Left renal pelvis (tissue), 4 donors: ENCODE measurements around the gene PRR15. TPM values are rescaled to one million over a fixed set of nuclear protein-coding genes. Genes with fewer than 3 reads are reported as not detected.

Source experiments
- DNase-seq, 4 donors: peaks; one replicate each; pipeline ENCODE4 v3.0.0-alpha.2; 2013; ENCODE audit warnings: low read depth in 4 of 4, low spot score in 3 of 4
- polyA plus RNA-seq, 4 donors: library from polyadenylated mRNA; unstranded; fragments of 120-200 nt; gene quantifications; one replicate each; pipeline ENCODE4 v1.2.1, GENCODE V29; 2013; ENCODE audit not compliant: insufficient read length in 4 of 4

PRR15 gene
- polyA plus RNA-seq, 4 donors: 0.70 to 8.5 (median 6.4) TPM

DNA sequence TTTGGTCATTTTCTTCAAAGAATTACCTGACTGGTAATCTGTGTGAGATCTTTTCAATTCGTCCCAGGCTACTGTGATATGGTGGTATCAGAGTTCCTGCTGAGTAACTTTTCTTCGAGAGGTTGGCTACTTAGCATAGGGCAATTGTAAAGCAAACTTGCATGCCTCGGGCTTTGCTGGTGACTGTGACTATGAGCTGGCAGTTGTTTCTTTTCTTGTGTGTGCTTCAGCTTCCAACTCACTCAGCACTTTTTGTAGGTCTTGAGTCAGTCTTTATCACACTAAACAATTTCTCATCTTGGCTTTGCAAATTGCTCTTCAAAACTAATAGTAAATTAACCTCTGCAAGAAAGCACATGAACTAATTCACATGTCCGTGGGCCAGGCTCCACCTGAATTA is 44.3 kb downstream of the PRR15 start:
- no peak for DNase-seq

DNA sequence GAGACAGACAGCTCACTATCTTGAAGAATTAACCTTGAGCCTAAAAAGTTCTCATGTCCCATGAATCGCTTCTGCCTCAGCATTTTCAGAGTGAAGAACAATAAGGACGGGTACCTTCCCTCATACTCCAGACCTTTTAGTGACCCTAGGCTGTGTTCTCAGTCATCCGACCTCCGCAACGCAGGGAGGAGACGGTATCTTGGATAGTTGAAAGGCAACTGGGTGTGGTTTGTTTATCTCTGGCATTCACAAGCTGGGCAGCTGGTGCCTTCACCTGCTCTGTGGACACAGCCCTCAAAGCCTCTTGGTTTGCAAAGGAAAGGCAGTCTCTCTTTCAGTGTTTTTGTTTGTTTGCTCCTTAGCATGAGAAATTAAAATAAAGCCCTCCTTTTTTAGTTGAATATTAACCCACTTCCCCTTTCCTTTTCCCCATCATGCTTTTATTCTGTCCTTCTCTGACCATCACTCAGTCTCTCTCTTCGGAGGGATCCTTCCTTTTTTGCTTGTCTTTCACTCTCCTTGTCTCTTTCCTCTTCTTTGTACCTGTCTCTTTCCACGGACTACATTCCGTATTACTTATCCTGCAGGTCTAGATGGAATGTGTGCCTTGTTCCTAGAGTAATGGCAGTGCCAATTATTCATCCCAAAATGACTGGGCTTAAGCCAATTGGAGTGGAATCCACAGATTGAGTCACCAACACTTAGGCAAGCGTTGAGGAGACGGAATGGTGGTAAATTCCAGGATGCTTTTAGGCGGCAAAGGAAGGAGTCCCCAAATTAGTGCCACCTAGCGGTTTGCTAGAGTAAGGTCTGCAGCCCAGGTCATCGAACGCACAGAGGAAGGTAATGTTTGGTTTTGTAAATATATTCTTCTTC is 45.8 kb downstream of the PRR15 start:
- DNase-seq: no peak

DNA sequence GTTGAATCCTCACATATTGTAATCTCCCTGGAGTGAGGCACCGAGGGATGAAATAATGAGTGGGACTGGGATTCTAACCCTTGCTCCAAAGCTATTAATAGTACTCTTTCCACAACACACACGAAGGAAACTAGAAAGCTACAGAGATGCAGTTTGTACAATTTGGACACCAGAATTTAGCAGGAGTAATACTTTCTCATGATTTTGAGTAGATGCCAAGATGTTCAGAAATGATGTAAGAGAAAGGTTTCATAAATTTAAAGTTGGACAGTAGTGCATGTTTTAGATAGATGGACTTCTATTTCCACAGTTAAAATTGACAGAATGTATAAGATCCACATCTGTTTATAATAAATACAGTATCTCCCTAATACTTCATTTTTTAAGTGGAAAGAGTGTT is 46.5 kb downstream of the PRR15 start:
- DNase-seq: no peak

DNA sequence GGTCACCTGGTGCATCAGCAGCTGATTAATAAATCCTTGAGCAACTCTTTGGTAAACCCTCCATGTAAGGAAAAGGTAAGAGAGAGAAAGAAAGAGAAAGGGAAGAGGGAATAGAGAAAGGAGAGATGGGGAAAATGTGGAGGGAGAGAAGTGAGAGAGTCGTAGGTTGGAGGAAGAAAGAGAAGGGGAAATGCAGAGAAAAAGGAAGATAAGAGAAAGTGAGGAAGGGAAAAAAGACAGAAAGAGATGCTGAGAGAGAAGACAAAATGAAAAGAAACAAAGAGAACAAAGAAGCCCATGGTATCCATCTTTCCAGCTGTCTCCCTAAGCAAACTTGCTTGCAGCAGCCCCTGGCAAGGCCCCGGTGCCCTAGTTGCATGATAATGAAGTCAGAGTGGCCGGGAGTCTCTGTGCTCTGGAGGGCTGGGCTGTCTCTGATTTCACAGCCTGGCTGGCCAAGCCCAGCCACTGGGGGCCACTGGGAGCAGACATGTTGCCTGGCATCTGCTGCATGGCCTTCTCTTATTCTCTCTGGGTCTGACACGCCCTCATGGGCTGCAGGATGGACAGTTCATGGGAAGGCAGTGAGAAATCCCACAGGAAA is 48.4 kb downstream of the PRR15 start:
- no peak for DNase-seq

DNA sequence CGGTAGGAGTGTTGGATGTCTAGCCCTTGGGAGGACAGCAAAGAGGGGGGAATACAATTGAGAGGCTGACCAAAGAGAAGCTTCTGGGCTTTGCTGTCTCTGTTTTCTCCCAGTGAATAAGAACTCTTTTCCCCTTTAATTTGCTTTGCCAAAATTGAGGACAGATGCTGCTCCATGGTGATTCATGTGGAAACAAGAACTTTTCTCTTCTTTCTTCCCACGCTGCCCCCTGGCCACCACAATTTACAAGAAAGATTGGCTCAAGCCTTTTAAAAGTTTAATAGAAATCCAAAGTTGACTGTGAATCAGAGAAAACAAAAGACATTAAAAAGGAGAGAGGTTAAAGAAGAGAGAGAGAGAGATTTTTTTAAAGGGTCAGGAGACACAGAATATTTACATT is 49.0 kb downstream of the PRR15 start:
- no peak for DNase-seq

DNA sequence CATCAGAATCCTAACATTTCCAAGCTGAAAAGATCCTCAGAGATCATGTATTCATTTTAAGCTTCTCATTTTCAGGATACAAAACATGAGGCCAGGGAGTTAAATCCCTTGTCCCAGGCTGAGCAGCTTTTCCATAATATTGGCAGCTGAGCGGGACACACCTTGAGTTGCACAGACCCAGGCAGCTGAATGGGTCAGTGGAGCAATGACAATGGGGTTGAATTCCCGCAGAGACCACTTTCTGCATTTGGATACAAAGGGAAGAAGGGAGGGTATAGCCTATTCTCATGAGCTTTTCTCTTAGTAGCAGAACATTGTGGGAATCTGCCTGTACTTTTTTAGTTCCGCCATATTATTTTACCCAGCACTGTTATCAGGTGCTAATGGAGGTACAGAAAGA is 49.5 kb downstream of the PRR15 start:
- DNase-seq: no peak

DNA sequence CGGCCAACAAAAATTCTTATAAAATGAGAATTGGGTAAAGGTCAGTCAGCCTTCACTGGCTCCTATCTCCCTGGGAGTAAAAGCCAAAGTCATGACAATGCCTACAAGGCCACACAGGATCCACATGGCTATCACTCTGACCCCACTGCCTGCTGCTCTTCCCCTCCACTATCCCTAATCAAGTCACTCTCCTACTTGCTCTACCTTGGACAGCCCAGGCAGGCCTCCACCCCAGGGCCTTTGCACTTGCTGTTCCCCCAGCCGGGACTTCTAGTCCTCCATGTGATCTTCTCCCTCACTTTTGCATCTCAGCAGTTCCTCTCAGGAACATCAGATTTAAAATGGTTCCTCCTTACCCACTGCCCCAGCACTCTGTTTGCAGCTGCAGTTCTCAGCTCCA is 50.6 kb downstream of the PRR15 start:
- no peak for DNase-seq

Other genes starting within 250 kb of the PRR15 start
- 1 to 10 TPM; 2.5 to 5.7 (median 5.0) TPM for gene WIPF3, start 242.7 kb downstream of the PRR15 start, polyA plus RNA-seq